CD14-positive monocyte (primary cell): ENCODE measurements around the gene ZNF224. TPM values are rescaled to one million over a fixed set of nuclear protein-coding genes. Genes with fewer than 3 reads are reported as not detected.

Source experiments
- DNase-seq, 3 donors: peaks; one replicate each; pipeline ENCODE4 v3.0.0-alpha.2; 2011 to 2022
- H2AFZ ChIP-seq: 2 replicates; pipeline ENCODE4 v1.6.0; 2012; ENCODE audit warnings: mild to moderate bottlenecking, low read depth, low read length, inconsistent platforms; ENCODE audit not compliant: insufficient read depth, poor library complexity, severe bottlenecking
- H3K27ac ChIP-seq, 2 donors: 1 replicate in 1 of 2; 2 replicates in 1 of 2; pipeline ENCODE4 v1.5.1; 2012 to 2013; ENCODE audit warnings: low read length in 2 of 2, control low read depth in 1 of 2, inconsistent platforms in 1 of 2, low read depth in 1 of 2, mild to moderate bottlenecking in 1 of 2
- H3K27me3 ChIP-seq, 2 donors: one replicate each; pipeline versions ENCODE4 v1.6.0 to v1.6.1; 2011 to 2013; ENCODE audit warnings: low read length in 2 of 2; ENCODE audit not compliant: control insufficient read depth in 2 of 2, insufficient read depth in 2 of 2
- H3K36me3 ChIP-seq, 2 donors: replicated peaks in 1 of 2; 1 replicate in 1 of 2; 2 replicates in 1 of 2; pipeline versions ENCODE4 v1.5.1 to v1.6.1; 2012 to 2013; ENCODE audit warnings: low read length in 2 of 2, control low read depth in 1 of 2, inconsistent platforms in 1 of 2, mild to moderate bottlenecking in 1 of 2; ENCODE audit not compliant: insufficient read depth in 2 of 2, control insufficient read depth in 1 of 2
- H3K4me1 ChIP-seq, 2 donors: 1 replicate in 1 of 2; 2 replicates in 1 of 2; pipeline versions ENCODE4 v1.5.1 to v1.6.1; 2012 to 2013; ENCODE audit warnings: low read length in 2 of 2, control low read depth in 1 of 2, inconsistent platforms in 1 of 2, mild to moderate bottlenecking in 1 of 2, moderate library complexity in 1 of 2; ENCODE audit not compliant: insufficient read depth in 2 of 2, control insufficient read depth in 1 of 2
- H3K4me2 ChIP-seq: replicated peaks from 2 replicates; pipeline ENCODE3; 2012; ENCODE audit warnings: low read length, moderate library complexity, mild to moderate bottlenecking; ENCODE audit not compliant: poor library complexity, severe bottlenecking; ENCODE audit errors: extremely low read depth
- H3K4me3 ChIP-seq, 3 experiments: fragments of 200-600 bp in 1 of 3; sonication (generic) in 1 of 3; replicated peaks in 1 of 3; 1 replicate in 2 of 3; 2 replicates in 1 of 3; pipeline ENCODE4 v1.5.1; 2011 to 2013; ENCODE audit warnings: low read length in 3 of 3, mild to moderate bottlenecking in 3 of 3, control low read depth in 2 of 3, low read depth in 2 of 3, inconsistent platforms in 1 of 3, moderate library complexity in 1 of 3
- H3K79me2 ChIP-seq: 2 replicates; pipeline ENCODE4 v1.6.0; 2012; ENCODE audit warnings: mild to moderate bottlenecking, control low read depth, inconsistent platforms, low read length, moderate library complexity; ENCODE audit not compliant: insufficient read depth
- H3K9ac ChIP-seq: 2 replicates; pipeline ENCODE4 v1.6.0; 2017; ENCODE audit warnings: low read length, mild to moderate bottlenecking; ENCODE audit not compliant: insufficient read depth, poor library complexity, severe bottlenecking
- H3K9me3 ChIP-seq, 2 donors: replicated peaks in 1 of 2; 1 replicate in 1 of 2; 2 replicates in 1 of 2; pipeline versions ENCODE4 v1.5.1 to v1.6.1; 2012 to 2013; ENCODE audit warnings: low read length in 2 of 2, control low read depth in 1 of 2; ENCODE audit not compliant: control insufficient read depth in 1 of 2, insufficient read depth in 1 of 2
- H4K20me1 ChIP-seq: 2 replicates; pipeline ENCODE4 v1.6.0; 2012; ENCODE audit warnings: mild to moderate bottlenecking, low read length, control low read depth, moderate library complexity; ENCODE audit not compliant: insufficient read depth
- H3K27ac Mint-ChIP-seq, 7 donors: one replicate each; pipeline ENCODE4 v1.8.0; 2020; ENCODE audit warnings: mild to moderate bottlenecking in 7 of 7, mixed read lengths in 7 of 7, moderate library complexity in 6 of 7, inconsistent platforms in 2 of 7
- H3K27me3 Mint-ChIP-seq, 3 donors: one replicate each; pipeline ENCODE4 v1.8.0; 2021 to 2022; ENCODE audit warnings: low read depth in 3 of 3, mild to moderate bottlenecking in 3 of 3, mixed read lengths in 3 of 3, moderate library complexity in 3 of 3, inconsistent platforms in 1 of 3
- H3K36me3 Mint-ChIP-seq, 2 donors: one replicate each; pipeline ENCODE4 v1.8.0; 2020; ENCODE audit warnings: mixed read lengths in 2 of 2, inconsistent platforms in 1 of 2, mild to moderate bottlenecking in 1 of 2
- H3K4me1 Mint-ChIP-seq: one replicate; pipeline ENCODE4 v1.8.0; 2020; ENCODE audit warnings: mild to moderate bottlenecking, mixed read lengths
- H3K4me3 Mint-ChIP-seq, 2 donors: one replicate each; pipeline ENCODE4 v1.8.0; 2020; ENCODE audit warnings: mild to moderate bottlenecking in 2 of 2, mixed read lengths in 2 of 2, moderate library complexity in 1 of 2
- H3K9me3 Mint-ChIP-seq, 7 donors: one replicate each; pipeline ENCODE4 v1.8.0; 2020 to 2022; ENCODE audit warnings: mixed read lengths in 7 of 7, mild to moderate bottlenecking in 6 of 7, moderate library complexity in 6 of 7, inconsistent platforms in 2 of 7
- CTCF ChIP-seq: fragments of 200-600 bp; IDR thresholded peaks from one replicate; pipeline ENCODE4 v1.8.0; 2022; ENCODE audit warnings: antibody characterized with exemption, mild to moderate bottlenecking
- WGBS: methylation state at CpG from one replicate; pipeline ENCODE4 v1.1.5; 2013; ENCODE audit warnings: missing lambda C conversion rate; ENCODE audit not compliant: insufficient coverage; 5-methylcytosine and 5-hydroxymethylcytosine counted together
- intact Hi-C, 2 donors: fragments of 100-400 bp; cut with micrococcal nuclease; formaldehyde crosslinking; loops; one replicate each; pipeline versions ENCODE4 v1.15.0 to v1.15.1; 2023
- polyA plus RNA-seq, 3 donors: library from polyadenylated mRNA; depleted of rRNA in 1 of 3; unstranded in 2 of 3; stranded (reverse) in 1 of 3; fragments of 300-500 nt in 2 of 3; fragments of >200 nt in 1 of 3; fragmentation: Illumina TruSeq in 2 of 3; gene quantifications; 1 replicate in 2 of 3; 2 replicates in 1 of 3; pipeline ENCODE4 v1.2.3, GENCODE V29; 2012 to 2021

Gene ZNF224
- polyA plus RNA-seq, 3 donors = 2.9 to 30.1 (median 3.5) TPM

GRCh38 chr19:44055870-44056269, 38.3 kb upstream of the ZNF224 start:
- intact Hi-C loops = no loop called here
- peaks cover 25 to 59% of the 10 kb centered on the region in 2 donors for H3K36me3 ChIP-seq
- DNase-seq = no peak
- no peak overlapping the region for H3K4me2 ChIP-seq
- no peak overlapping the region for H2AFZ ChIP-seq
- Mint-ChIP-seq H3K27ac (no peak overlapping the region), H3K4me3 (no peak overlapping the region), H3K27me3 (peaks cover 0 to 5% (median 0%) of the 10 kb centered on the region in 3 donors), H3K9me3 (peaks cover 50 to 72% (median 54%) of the 10 kb centered on the region in 7 donors), H3K4me1 (peaks cover 20% of the 10 kb centered on the region), H3K36me3 (peaks cover 42 to 58% of the 10 kb centered on the region in 2 donors)
- no peaks in the 10 kb centered on the region for H3K27me3 ChIP-seq
- WGBS = 100% methylated on average over 3 of the region's 5 CpGs
- no peak overlapping the region for H3K4me3 ChIP-seq
- no peaks in the 10 kb centered on the region for H4K20me1 ChIP-seq
- no peaks in the 10 kb centered on the region for H3K79me2 ChIP-seq
- H3K9me3 ChIP-seq = peaks cover 54 to 59% of the 10 kb centered on the region in 2 donors
- no peak overlapping the region for H3K9ac ChIP-seq
- no peak for TF ChIP-seq CTCF
- no peak overlapping the region for H3K27ac ChIP-seq
- peaks cover 13 to 15% of the 10 kb centered on the region in 2 donors for H3K4me1 ChIP-seq

GRCh38 chr19:44059229-44059628, 34.9 kb upstream of the ZNF224 start:
- no peaks in the 10 kb centered on the region for H3K4me1 ChIP-seq
- no peaks in the 10 kb centered on the region for H3K79me2 ChIP-seq
- no peak overlapping the region for H2AFZ ChIP-seq
- Mint-ChIP-seq H3K27me3 (no peaks in the 10 kb centered on the region), H3K36me3 (peaks cover 72 to 85% of the 10 kb centered on the region in 2 donors), H3K4me1 (no peaks in the 10 kb centered on the region), H3K9me3 (peaks cover 46 to 79% (median 59%) of the 10 kb centered on the region in 7 donors), H3K4me3 (no peak overlapping the region), H3K27ac (no peak overlapping the region)
- H4K20me1 ChIP-seq = no peaks in the 10 kb centered on the region
- no peak overlapping the region for H3K4me3 ChIP-seq
- H3K9me3 ChIP-seq = peaks cover 54 to 87% of the 10 kb centered on the region in 2 donors
- no peak for DNase-seq
- no peaks in the 10 kb centered on the region for H3K27me3 ChIP-seq
- TF ChIP-seq CTCF = no peak
- H3K4me2 ChIP-seq = no peak overlapping the region
- H3K27ac ChIP-seq = no peak overlapping the region
- H3K9ac ChIP-seq = no peak overlapping the region
- H3K36me3 ChIP-seq = peaks cover 42 to 92% of the 10 kb centered on the region in 2 donors
- 100% methylated on average over 1 of the region's 2 CpGs for WGBS
- intact Hi-C loops = no loop called here
